K562 (cell line): Measurements from ENCODE around the gene KATNB1. TPM values are rescaled to one million over a fixed set of nuclear protein-coding genes. Genes with fewer than 3 reads are reported as not detected.

Experiments used
- ATAC-seq: fragments of 200-7000 bp; cut with Tn5 transposase; 3 replicates; pipeline ENCODE4 v1.9.1; 2020; ENCODE audit warnings: moderate library complexity
- BruUV-seq: library from RNA; stranded (reverse); fragments of 400-500 nt; replicated peaks from 2 replicates; lab custom pipeline; 2021; lab: Mats Ljungman, UMichigan
- CTCF ChIA-PET: fragments of 300-600 bp; formaldehyde crosslinking; extraction: SDS; loops from one replicate; lab custom pipeline; 2021; ENCODE audit warnings: low intra/inter-chr PET ratio; lab: Yijun Ruan, JAX
- POLR2A ChIA-PET: fragments of 300-600, 350-650 bp; sonication (Branson Sonifier 250); formaldehyde crosslinking; extraction: SDS; loops from one replicate; lab custom pipeline; 2021; ENCODE audit warnings: antibody characterized with exemption, inconsistent platforms; lab: Yijun Ruan, JAX
- DNase-seq, 4 experiments: peaks; one replicate each; pipeline versions ENCODE4 v3.0.0 to v3.0.0-alpha.2; 2011 to 2018; ENCODE audit warnings: low spot score in 3 of 4, mixed read lengths in 3 of 4; ENCODE audit errors: extremely low read depth in 1 of 4
- FAIRE-seq: peaks from 2 replicates; lab custom pipeline; 2011; peaks lifted over from hg19 to GRCh38; lab: Jason Lieb, UNC
- H2AFZ ChIP-seq: 2 replicates; pipeline ENCODE4 v1.6.0; 2011; ENCODE audit warnings: low read depth, low read length, control low read depth, inconsistent platforms
- H3K27ac ChIP-seq: fragments of 200-600 bp; 3 replicates; pipeline ENCODE4 v1.8.0; 2011; ENCODE audit warnings: low read depth, mild to moderate bottlenecking, control low read depth, inconsistent platforms, low read length, moderate library complexity, mixed read lengths; ENCODE audit errors: extremely low read depth
- H3K27me3 ChIP-seq, 2 experiments: fragments of 300-600 bp in 1 of 2; 2 replicates in 1 of 2; 3 replicates in 1 of 2; pipeline versions ENCODE4 v1.6.0 to v1.8.0; 2011; ENCODE audit warnings: inconsistent platforms in 2 of 2, low read length in 2 of 2, mild to moderate bottlenecking in 1 of 2, mixed read lengths in 1 of 2, moderate library complexity in 1 of 2; ENCODE audit not compliant: control insufficient read depth in 2 of 2, insufficient read depth in 2 of 2
- H3K36me3 ChIP-seq: fragments of 300-600 bp; 3 replicates; pipeline ENCODE4 v1.8.0; 2011; ENCODE audit warnings: mild to moderate bottlenecking, low read length, inconsistent platforms; ENCODE audit not compliant: control insufficient read depth, insufficient read depth
- H3K4me1 ChIP-seq, 2 experiments: fragments of 200-600 bp in 1 of 2; replicated peaks in 1 of 2; 2 replicates in 1 of 2; 3 replicates in 1 of 2; pipeline versions ENCODE4 v1.5.1 to v1.8.0; 2011; ENCODE audit warnings: inconsistent platforms in 2 of 2, low read length in 2 of 2, mild to moderate bottlenecking in 1 of 2, mixed read lengths in 1 of 2, moderate library complexity in 1 of 2; ENCODE audit not compliant: control insufficient read depth in 2 of 2, insufficient read depth in 2 of 2
- H3K4me2 ChIP-seq: 2 replicates; pipeline ENCODE4 v1.6.1; 2011; ENCODE audit warnings: low read length, control low read depth, inconsistent platforms, mixed read lengths; ENCODE audit not compliant: insufficient read depth
- H3K4me3 ChIP-seq: fragments of 200-600 bp; sonication (generic), shearing (Covaris generic); 2 replicates; pipeline ENCODE4 v1.5.1; 2016; ENCODE audit warnings: control low read depth, inconsistent platforms
- H3K79me2 ChIP-seq: fragments of 200-600 bp; 3 replicates; pipeline ENCODE4 v1.8.0; 2011; ENCODE audit warnings: low read length, inconsistent platforms; ENCODE audit not compliant: control insufficient read depth, insufficient read depth
- H3K9ac ChIP-seq, 2 experiments: 2 replicates each; pipeline versions ENCODE4 v1.6.0 to v1.6.1; 2011; ENCODE audit warnings: low read depth in 2 of 2, low read length in 2 of 2, control low read depth in 1 of 2, inconsistent platforms in 1 of 2, mild to moderate bottlenecking in 1 of 2, mixed read lengths in 1 of 2; ENCODE audit not compliant: insufficient read depth in 1 of 2
- H3K9me1 ChIP-seq: one replicate; pipeline ENCODE4 v1.6.0; 2011; ENCODE audit warnings: inconsistent platforms, mild to moderate bottlenecking, low read length, moderate library complexity; ENCODE audit not compliant: control insufficient read depth, insufficient read depth
- H3K9me3 ChIP-seq: replicated peaks from 2 replicates; pipeline ENCODE4 v1.5.1; 2011; ENCODE audit warnings: low read depth, low read length, inconsistent platforms; ENCODE audit not compliant: control insufficient read depth, insufficient read depth
- H4K20me1 ChIP-seq: replicated peaks from 2 replicates; pipeline ENCODE4 v1.6.1; 2011; ENCODE audit warnings: low read length, inconsistent platforms, mixed read lengths; ENCODE audit not compliant: control insufficient read depth, insufficient read depth
- CC2D1A ChIP-seq: fragments of 450-650 bp; IDR thresholded peaks from 2 replicates; pipeline ENCODE4 v1.6.1; 2017; ENCODE audit warnings: mild to moderate bottlenecking
- CXXC5 ChIP-seq: fragments of 250-450 bp; sonication (Bioruptor Pico); IDR thresholded peaks from 2 replicates; pipeline ENCODE4 v1.8.0; 2022; ENCODE audit warnings: inconsistent platforms, mild to moderate bottlenecking, moderate library complexity
- ELK1 ChIP-seq: sonication (generic); formaldehyde crosslinking; IDR thresholded peaks from 2 replicates; pipeline ENCODE4 v1.8.1; 2022; ENCODE audit warnings: missing genetic modification reagents
- FOXO4 ChIP-seq: fragments of 450-650 bp; formaldehyde crosslinking; IDR thresholded peaks from 2 replicates; pipeline ENCODE4 v1.4.0; 2020; ENCODE audit warnings: mild to moderate bottlenecking, moderate library complexity
- GATA2 ChIP-seq: sonication (generic); formaldehyde crosslinking; IDR thresholded peaks from 2 replicates; pipeline ENCODE4 v1.4.0; 2020; ENCODE audit warnings: mild to moderate bottlenecking, missing genetic modification reagents
- HIVEP1 ChIP-seq: fragments of 250-450 bp; sonication (Bioruptor Pico); IDR thresholded peaks from 2 replicates; pipeline ENCODE4 v1.4.0; 2020; ENCODE audit warnings: mild to moderate bottlenecking
- KDM5B ChIP-seq: fragments of 200-600 bp; sonication (generic); IDR thresholded peaks from 2 replicates; pipeline ENCODE4 v1.6.1; 2012; ENCODE audit warnings: low read depth, mild to moderate bottlenecking, moderate library complexity, low read length, control low read depth, inconsistent platforms; ENCODE audit not compliant: insufficient replicate concordance
- LCOR ChIP-seq: sonication (generic); formaldehyde crosslinking; IDR thresholded peaks from 2 replicates; pipeline ENCODE4 v1.8.0; 2022; ENCODE audit warnings: mild to moderate bottlenecking, missing genetic modification reagents
- PTBP1 ChIP-seq: fragments of 200-400 bp; formaldehyde crosslinking; IDR thresholded peaks from 2 replicates; pipeline ENCODE4 v1.6.1; 2017; ENCODE audit warnings: low read depth, low read length
- SMARCE1 ChIP-seq: fragments of 450-650 bp; IDR thresholded peaks from 2 replicates; pipeline ENCODE4 v1.7.1; 2016; ENCODE audit warnings: mild to moderate bottlenecking
- ZBTB11 ChIP-seq, 3 experiments: fragments of 200-800 bp in 1 of 3; fragments of 250-450 bp in 1 of 3; fragments of 450-650 bp in 1 of 3; sonication (Bioruptor Pico) in 1 of 3; sonication (Bioruptor generic) in 1 of 3; formaldehyde crosslinking in 1 of 3; IDR thresholded peaks; 2 replicates each; pipeline versions ENCODE4 v1.6.1 to v1.8.0; 2016 to 2022; ENCODE audit warnings: mild to moderate bottlenecking in 2 of 3, missing genetic modification characterization in 2 of 3, missing compliant biosample characterization in 1 of 3, moderate library complexity in 1 of 3
- ZNF277 ChIP-seq: fragments of 250-450 bp; sonication (Bioruptor Pico); IDR thresholded peaks from 2 replicates; pipeline ENCODE4 v1.8.0; 2022; ENCODE audit warnings: inconsistent platforms, mild to moderate bottlenecking, moderate library complexity, borderline replicate concordance
- ZNF830 ChIP-seq: fragments of 250-450 bp; sonication (Bioruptor Pico); IDR thresholded peaks from 2 replicates; pipeline ENCODE4 v1.5.0; 2021; ENCODE audit warnings: mild to moderate bottlenecking
- WGBS: fragments of 100-300 bp; shearing (Covaris generic); methylation state at CpG from one replicate; pipeline ENCODE4 v1.1.6; 2016; ENCODE audit warnings: low coverage, mixed read lengths; ENCODE audit not compliant: insufficient coverage; ENCODE audit errors: missing lambda C conversion rate; 5-methylcytosine and 5-hydroxymethylcytosine counted together
- in situ Hi-C: fragments of 300-500 bp; cut with MboI; formaldehyde crosslinking; loops from 4 replicates; pipeline ENCODE4 v1.15.0; 2018; ENCODE audit warnings: inconsistent platforms, mixed read lengths
- intact Hi-C: fragments of 100-400 bp; cut with micrococcal nuclease; formaldehyde crosslinking; loops from 2 replicates; pipeline ENCODE4 v1.14.2; 2022
- polyA plus RNA-seq, 8 experiments: library from polyadenylated mRNA; depleted of rRNA in 4 of 8; stranded (reverse) in 5 of 8; unstranded in 3 of 8; fragments of >200 nt; fragmentation: Nextera tagmentation in 2 of 8; fragmentation: Illumina TruSeq in 1 of 8; extraction: Ambion mirVana in 2 of 8; extraction: Trizol in 1 of 8; gene quantifications; 2 replicates each; pipeline versions ENCODE4 v1.2.1 to v1.2.3, GENCODE V29; 2011 to 2014; ENCODE audit warnings: inconsistent platforms in 1 of 8, missing spikeins in 1 of 8
- total RNA-seq, 7 experiments: library from RNA; depleted of rRNA in 6 of 7; stranded (reverse); fragments of >200 nt in 6 of 7; fragmentation: Illumina TruSeq in 2 of 7; extraction: Trizol in 2 of 7; gene quantifications; 2 replicates each; pipeline versions ENCODE4 v1.2.1 to v1.2.3, GENCODE V29; 2011 to 2021; ENCODE audit warnings: low replicate concordance in 1 of 7

The KATNB1 gene
- total and polyA plus RNA-seq, 9 of the 15 experiments (the other 6 are each of a cell fraction or from before 2014, with no cell fraction given), result 1.2 to 52.6 (median 21.9) TPM

- FAIRE-seq (no peak), ATAC-seq (no peak), DNase-seq (no peak)
- in situ Hi-C loops, result no loop called here
- no peaks in the 10 kb centered on the region for H3K9me3 ChIP-seq
- no peaks in the 10 kb centered on the region for H4K20me1 ChIP-seq
- H2AFZ ChIP-seq, result no peak overlapping the region
- no peak overlapping the region for H3K27ac ChIP-seq
- no peaks in the 10 kb centered on the region for H3K27me3 ChIP-seq
- H3K4me1 ChIP-seq, result peaks cover 6 to 14% of the 10 kb centered on the region in 2 experiments
- no peak overlapping the region for H3K4me2 ChIP-seq
- H3K4me3 ChIP-seq, result no peak overlapping the region
- no peak overlapping the region; a peak in 1 of 4 replicates for H3K9ac ChIP-seq
- BruUV-seq, result no TSS peak
- WGBS, result 93% methylated on average over 6 of the region's 7 CpGs
- intact Hi-C loops, result no loop called here
- H3K79me2 ChIP-seq, result no peaks in the 10 kb centered on the region
- H3K9me1 ChIP-seq, result no peaks in the 10 kb centered on the region
- POLR2A ChIA-PET, result no interaction called here
- CTCF ChIA-PET, result no interaction called here
- H3K36me3 ChIP-seq, result peaks cover 37% of the 10 kb centered on the region; the same call in 2 of the 3 replicates
- TF ChIP-seq LCOR (CRISPR knock-in tag), result no peak
- no peak for TF ChIP-seq GATA2 (CRISPR knock-in tag)
- TF ChIP-seq CC2D1A, result no peak
- no peak for TF ChIP-seq ZNF830 (CRISPR knock-in tag)
- TF ChIP-seq FOXO4 (CRISPR knock-in tag), result no peak
- no peak for TF ChIP-seq ELK1 (CRISPR knock-in tag)
- TF ChIP-seq KDM5B, result no peak
- TF ChIP-seq PTBP1, result no peak
- no peak for TF ChIP-seq ZNF277 (CRISPR knock-in tag)
- TF ChIP-seq SMARCE1, result no peak
- TF ChIP-seq HIVEP1 (CRISPR knock-in tag), result no peak
- no peak for TF ChIP-seq CXXC5
- TF ChIP-seq ZBTB11 (CRISPR knock-in tag; IDR thresholded peaks at IDR 0.05), result no peak
These were observed 11.5 kb downstream of the KATNB1 start for GRCh38 chr16:57747091-57747490.
